HepG2 (cell line): ENCODE data around the gene DNTTIP2. TPM values are rescaled to one million over a fixed set of nuclear protein-coding genes. Genes with fewer than 3 reads are reported as not detected.

Source experiments
- ARID5B ChIP-seq: IDR thresholded peaks from 2 replicates; pipeline ENCODE4 v1.4.0; 2020; ENCODE audit warnings: mild to moderate bottlenecking, missing genetic modification reagents
- CTCF ChIP-seq: sonication (generic); formaldehyde crosslinking; IDR thresholded peaks from 2 replicates; pipeline ENCODE4 v1.5.0; 2020; ENCODE audit warnings: mild to moderate bottlenecking, missing genetic modification reagents, moderate library complexity
- ETS1 ChIP-seq: sonication (generic); formaldehyde crosslinking; IDR thresholded peaks from 2 replicates; pipeline ENCODE4 v1.4.0; 2020; ENCODE audit warnings: missing genetic modification reagents
- HDAC1 ChIP-seq: sonication (generic); formaldehyde crosslinking; IDR thresholded peaks from 2 replicates; pipeline ENCODE4 v1.5.1; 2020; ENCODE audit warnings: mild to moderate bottlenecking, missing genetic modification reagents
- MAFF ChIP-seq: IDR thresholded peaks from 2 replicates; pipeline ENCODE4 v1.6.1; 2011; ENCODE audit warnings: low read depth, low read length, improper control_type of control experiment
- PATZ1 ChIP-seq: sonication (generic); formaldehyde crosslinking; IDR thresholded peaks from 2 replicates; pipeline ENCODE4 v1.4.0; 2020; ENCODE audit warnings: missing genetic modification reagents
- RFX1 ChIP-seq: fragments of 450-650 bp; IDR thresholded peaks from 2 replicates; pipeline ENCODE4 v1.6.1; 2017
- SRSF1 ChIP-seq: fragments of 200-400 bp; formaldehyde crosslinking; optimal IDR thresholded peaks from 2 replicates; pipeline ENCODE3; 2017; ENCODE audit warnings: mild to moderate bottlenecking, low read depth, low read length, moderate library complexity
- ZNF230 ChIP-seq: sonication (generic); formaldehyde crosslinking; IDR thresholded peaks from 2 replicates; pipeline ENCODE4 v1.4.0; 2020; ENCODE audit warnings: mild to moderate bottlenecking, missing genetic modification reagents
- ZNF687 ChIP-seq: sonication (generic); formaldehyde crosslinking; IDR thresholded peaks from 2 replicates; pipeline ENCODE4 v1.5.1; 2020; ENCODE audit warnings: mild to moderate bottlenecking, missing genetic modification reagents, moderate library complexity
- ZNF746 ChIP-seq: sonication (generic); formaldehyde crosslinking; IDR thresholded peaks from 2 replicates; pipeline ENCODE4 v1.8.0; 2022; ENCODE audit warnings: mild to moderate bottlenecking, missing genetic modification reagents
- ZSCAN25 ChIP-seq: sonication (generic); formaldehyde crosslinking; IDR thresholded peaks from 2 replicates; pipeline ENCODE4 v1.8.0; 2022; ENCODE audit warnings: mild to moderate bottlenecking, missing genetic modification reagents
- polyA plus RNA-seq, 8 experiments: library from polyadenylated mRNA; depleted of rRNA in 3 of 8; stranded (reverse) in 7 of 8; unstranded in 1 of 8; fragments of >200 nt; fragmentation: Illumina TruSeq in 4 of 8; extraction: Trizol in 4 of 8; gene quantifications; 2 replicates each; pipeline versions ENCODE4 v1.2.1 to v1.2.3, GENCODE V29; 2011 to 2016; ENCODE audit warnings: low read depth in 4 of 8, missing spikeins in 1 of 8, mixed read lengths in 1 of 8; ENCODE audit not compliant: insufficient read depth in 1 of 8
- total RNA-seq, 5 experiments: library from RNA; depleted of rRNA; stranded (reverse); fragments of >200 nt; fragmentation: Illumina TruSeq; extraction: Trizol; gene quantifications; 2 replicates each; pipeline ENCODE4 v1.2.3, GENCODE V29; 2016; ENCODE audit warnings: low read depth in 1 of 5

Gene DNTTIP2
- total and polyA plus RNA-seq, 2 of the 13 experiments (the other 11 are each of a cell fraction or from before 2014, with no cell fraction given): 11.4 to 63.3 TPM

- TF ChIP-seq PATZ1 (CRISPR knock-in tag) (no peak; the same call in 1 of the 2 replicates), HDAC1 (CRISPR knock-in tag) (peak; percentile 59; the same call in 1 of the 2 replicates), ETS1 (CRISPR knock-in tag) (no peak), CTCF (peak; percentile 50), ZSCAN25 (CRISPR knock-in tag) (no peak), ARID5B (CRISPR knock-in tag) (peak; percentile 48), ZNF230 (CRISPR knock-in tag) (no peak), RFX1 (no peak), ZNF746 (CRISPR knock-in tag) (peak; percentile 46; the same call in 1 of the 2 replicates), ZNF687 (peak; percentile 73), SRSF1 (no peak), MAFF (no peak)
Measured at GRCh38 chr1:93846992-93847810, 31.8 kb downstream of the DNTTIP2 start (continued).
